Measurements from ENCODE around the gene CENPT. TPM values are rescaled to one million over a fixed set of nuclear protein-coding genes. Genes with fewer than 3 reads are reported as not detected.

Gene CENPT
- total and polyA plus RNA-seq, 2 of the 8 experiments (the other 6 are each of a cell fraction or from before 2014, with no cell fraction given) = 42.4 to 53.4 TPM

DNA sequence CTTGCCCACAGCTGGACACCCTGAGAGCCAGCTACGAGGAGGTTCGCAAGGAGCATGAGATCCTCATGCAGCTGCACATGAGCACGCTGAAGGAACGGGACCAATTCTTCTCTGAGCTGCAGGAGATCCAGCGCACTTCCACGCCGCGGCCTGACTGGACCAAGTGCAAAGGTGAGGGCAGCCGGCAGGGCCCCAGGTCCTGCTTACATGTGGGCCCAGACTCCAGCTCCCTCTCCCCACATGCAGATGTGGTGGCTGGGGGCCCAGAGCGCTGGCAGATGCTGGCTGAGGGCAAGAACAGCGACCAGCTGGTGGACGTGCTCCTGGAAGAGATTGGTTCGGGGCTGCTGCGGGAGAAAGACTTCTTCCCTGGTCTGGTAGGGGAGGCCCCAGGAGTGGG, 21.6 kb downstream of the CENPT start (continued):
- TF ChIP-seq CTBP2 (IDR thresholded peaks at IDR 0.05; ENCODE audit: borderline replicate concordance, insufficient read depth, insufficient read length, low read length) (no peak), MAFK (IDR thresholded peaks at IDR 0.05; ENCODE audit: low read depth, low read length) (no peak), BCL11A (IDR thresholded peaks at IDR 0.05; ENCODE audit: low read depth in 2 of 2, low read length in 2 of 2) (no peak), TCF12 (IDR thresholded peaks at IDR 0.05; ENCODE audit: low read depth, low read length) (no peak), SIRT6 (IDR thresholded peaks at IDR 0.05; ENCODE audit: low read length) (no peak)
- TF ChIP-seq, protein P1, sequence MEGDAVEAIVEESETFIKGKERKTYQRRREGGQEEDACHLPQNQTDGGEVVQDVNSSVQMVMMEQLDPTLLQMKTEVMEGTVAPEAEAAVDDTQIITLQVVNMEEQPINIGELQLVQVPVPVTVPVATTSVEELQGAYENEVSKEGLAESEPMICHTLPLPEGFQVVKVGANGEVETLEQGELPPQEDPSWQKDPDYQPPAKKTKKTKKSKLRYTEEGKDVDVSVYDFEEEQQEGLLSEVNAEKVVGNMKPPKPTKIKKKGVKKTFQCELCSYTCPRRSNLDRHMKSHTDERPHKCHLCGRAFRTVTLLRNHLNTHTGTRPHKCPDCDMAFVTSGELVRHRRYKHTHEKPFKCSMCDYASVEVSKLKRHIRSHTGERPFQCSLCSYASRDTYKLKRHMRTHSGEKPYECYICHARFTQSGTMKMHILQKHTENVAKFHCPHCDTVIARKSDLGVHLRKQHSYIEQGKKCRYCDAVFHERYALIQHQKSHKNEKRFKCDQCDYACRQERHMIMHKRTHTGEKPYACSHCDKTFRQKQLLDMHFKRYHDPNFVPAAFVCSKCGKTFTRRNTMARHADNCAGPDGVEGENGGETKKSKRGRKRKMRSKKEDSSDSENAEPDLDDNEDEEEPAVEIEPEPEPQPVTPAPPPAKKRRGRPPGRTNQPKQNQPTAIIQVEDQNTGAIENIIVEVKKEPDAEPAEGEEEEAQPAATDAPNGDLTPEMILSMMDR (IDR thresholded peaks at IDR 0.05; ENCODE audit: control extremely low read depth in 1 of 3, insufficient read depth in 1 of 3, low read depth in 1 of 3, low read length in 3 of 3) = no peak
- TF ChIP-seq, protein P2, sequence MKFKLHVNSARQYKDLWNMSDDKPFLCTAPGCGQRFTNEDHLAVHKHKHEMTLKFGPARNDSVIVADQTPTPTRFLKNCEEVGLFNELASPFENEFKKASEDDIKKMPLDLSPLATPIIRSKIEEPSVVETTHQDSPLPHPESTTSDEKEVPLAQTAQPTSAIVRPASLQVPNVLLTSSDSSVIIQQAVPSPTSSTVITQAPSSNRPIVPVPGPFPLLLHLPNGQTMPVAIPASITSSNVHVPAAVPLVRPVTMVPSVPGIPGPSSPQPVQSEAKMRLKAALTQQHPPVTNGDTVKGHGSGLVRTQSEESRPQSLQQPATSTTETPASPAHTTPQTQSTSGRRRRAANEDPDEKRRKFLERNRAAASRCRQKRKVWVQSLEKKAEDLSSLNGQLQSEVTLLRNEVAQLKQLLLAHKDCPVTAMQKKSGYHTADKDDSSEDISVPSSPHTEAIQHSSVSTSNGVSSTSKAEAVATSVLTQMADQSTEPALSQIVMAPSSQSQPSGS (IDR thresholded peaks at IDR 0.05; ENCODE audit: low read length) = no peak
